ENCODE data around the gene ZNF616. TPM values are rescaled to one million over a fixed set of nuclear protein-coding genes. Genes with fewer than 3 reads are reported as not detected.
"Not testable (repeated sequence)": the region's sequence is repeated elsewhere in the genome, so short reads cannot be mapped to it uniquely, and the experiment has no call there.

ZNF616 gene
- total RNA-seq, 3 donors from 2014 or later: 5.8 to 14.0 (median 7.2) TPM

DNA sequence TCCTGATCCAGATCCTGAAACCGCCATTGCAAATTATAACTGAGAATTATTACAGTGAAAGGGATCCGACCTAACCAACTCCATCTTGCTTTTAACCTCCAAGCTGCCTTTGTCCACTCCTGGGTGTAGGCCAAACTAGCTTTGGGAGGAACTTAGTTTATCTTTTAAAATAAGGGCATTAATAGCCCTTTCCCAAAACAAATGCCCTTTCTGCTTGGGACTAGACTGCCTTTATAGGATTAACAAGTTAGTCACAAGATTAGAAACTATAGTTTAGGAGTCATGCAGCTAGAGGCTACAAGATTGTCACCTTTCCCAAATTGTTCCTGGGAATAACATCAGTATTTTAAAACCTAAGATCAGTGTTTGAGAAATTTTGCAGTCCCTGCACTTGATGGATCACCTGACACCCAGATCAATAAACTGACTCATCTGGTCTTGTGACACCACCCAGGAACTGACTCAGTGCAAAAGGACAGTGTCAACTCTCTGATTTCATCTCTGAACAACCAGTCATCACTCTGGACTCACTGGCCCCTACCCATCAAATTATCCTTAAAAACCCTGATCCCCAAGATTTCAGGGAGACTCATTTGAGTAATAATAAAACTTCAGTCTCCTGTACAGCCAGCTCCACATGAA is 40.1 kb downstream of the ZNF616 start:
- Histone ChIP-seq H3K36me3 (no peaks in the 10 kb centered on the region), H3K9me3 (peaks cover 32 to 54% of the 10 kb centered on the region in 2 donors), H3K27ac (no peak overlapping the region), H3K27me3 (no peaks in the 10 kb centered on the region), H3K4me3 (no peak overlapping the region), H3K4me1 (no peaks in the 10 kb centered on the region)
- TF ChIP-seq POLR2A (IDR thresholded peaks at IDR 0.05): no peak
- no peak for TF ChIP-seq POLR2AphosphoS5 (IDR thresholded peaks at IDR 0.05)
- TF ChIP-seq, protein P1, sequence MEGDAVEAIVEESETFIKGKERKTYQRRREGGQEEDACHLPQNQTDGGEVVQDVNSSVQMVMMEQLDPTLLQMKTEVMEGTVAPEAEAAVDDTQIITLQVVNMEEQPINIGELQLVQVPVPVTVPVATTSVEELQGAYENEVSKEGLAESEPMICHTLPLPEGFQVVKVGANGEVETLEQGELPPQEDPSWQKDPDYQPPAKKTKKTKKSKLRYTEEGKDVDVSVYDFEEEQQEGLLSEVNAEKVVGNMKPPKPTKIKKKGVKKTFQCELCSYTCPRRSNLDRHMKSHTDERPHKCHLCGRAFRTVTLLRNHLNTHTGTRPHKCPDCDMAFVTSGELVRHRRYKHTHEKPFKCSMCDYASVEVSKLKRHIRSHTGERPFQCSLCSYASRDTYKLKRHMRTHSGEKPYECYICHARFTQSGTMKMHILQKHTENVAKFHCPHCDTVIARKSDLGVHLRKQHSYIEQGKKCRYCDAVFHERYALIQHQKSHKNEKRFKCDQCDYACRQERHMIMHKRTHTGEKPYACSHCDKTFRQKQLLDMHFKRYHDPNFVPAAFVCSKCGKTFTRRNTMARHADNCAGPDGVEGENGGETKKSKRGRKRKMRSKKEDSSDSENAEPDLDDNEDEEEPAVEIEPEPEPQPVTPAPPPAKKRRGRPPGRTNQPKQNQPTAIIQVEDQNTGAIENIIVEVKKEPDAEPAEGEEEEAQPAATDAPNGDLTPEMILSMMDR (IDR thresholded peaks at IDR 0.05): no peak
- intact Hi-C loops (cut with DNase I; ENCODE audit: low total_unique reads): no loop called here
- DNase-seq (ENCODE audit: low spot score in 2 of 2): no peak

DNA sequence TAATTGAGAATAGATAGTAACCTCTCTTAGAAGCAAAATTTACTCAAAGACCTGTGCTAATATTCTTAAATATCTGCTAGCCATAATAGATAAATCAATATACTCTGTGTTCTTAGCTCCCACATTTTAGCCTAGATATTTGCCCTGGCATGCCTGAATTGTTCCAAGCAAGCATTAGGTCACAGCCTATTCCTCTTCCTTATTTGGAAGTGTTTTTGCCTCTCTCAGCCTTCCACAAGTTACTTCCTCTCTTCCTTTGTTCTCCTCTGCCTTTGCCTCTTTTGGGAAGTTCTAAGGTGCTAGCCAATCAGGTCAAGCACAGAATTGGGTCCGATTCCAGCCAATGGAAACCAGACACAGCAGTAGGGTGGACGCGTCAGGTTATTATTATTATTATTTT is 43.3 kb downstream of the ZNF616 start:
- DNase-seq (ENCODE audit: low spot score in 2 of 2); H3K4me3 ChIP-seq; H3K36me3 ChIP-seq; H3K4me1 ChIP-seq; H3K27me3 ChIP-seq; intact Hi-C loops (cut with DNase I; ENCODE audit: low total_unique reads): not testable (repeated sequence)
- Histone ChIP-seq H3K9me3 (peaks cover 27 to 35% of the 10 kb centered on the region in 2 donors), H3K27ac (peak overlapping the region; percentile 81 to 88)

DNA sequence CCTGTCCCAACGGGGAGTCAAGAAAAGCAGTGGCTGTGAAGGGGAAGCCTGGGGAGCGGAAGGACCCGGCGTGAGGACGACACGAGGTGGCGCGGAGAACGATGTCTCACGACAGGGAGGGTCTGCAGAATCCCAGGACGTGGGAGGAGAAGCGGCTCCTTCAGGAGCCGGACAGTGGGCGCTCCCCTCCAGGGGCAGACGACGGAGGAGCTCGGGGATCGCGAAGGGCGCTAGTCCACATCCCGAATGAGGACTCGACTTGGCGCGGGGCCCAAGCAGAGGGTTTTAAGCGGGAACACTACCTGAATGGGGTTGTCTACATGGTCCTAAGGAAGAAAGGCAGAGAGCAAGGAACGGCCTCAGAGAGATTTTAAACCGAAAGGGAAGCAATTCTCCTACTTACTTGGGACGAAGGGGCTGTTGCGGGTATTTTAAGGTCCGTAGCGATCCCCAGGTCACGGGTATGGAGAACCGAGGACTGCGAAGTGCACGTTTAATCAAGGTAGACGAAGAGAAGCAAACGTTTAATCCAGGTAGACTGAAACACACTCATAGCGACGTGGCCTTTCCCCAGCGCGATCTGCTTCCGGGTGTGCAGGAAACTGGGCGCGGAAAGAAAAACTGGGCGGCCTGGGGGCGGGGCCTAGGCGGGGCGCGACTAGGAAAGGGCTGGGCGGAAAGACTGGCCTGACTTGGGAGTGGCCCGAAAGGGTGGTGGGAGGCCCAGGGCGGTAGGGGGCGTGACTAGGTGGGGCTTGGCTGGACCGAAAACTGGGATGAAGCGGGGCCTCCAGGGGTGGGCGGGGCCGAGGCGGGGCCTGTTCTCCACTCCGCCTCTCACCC is 44.3 kb downstream of the ZNF616 start, which contains the start of gene ZNF841:
Gene ZNF841, minus strand, starts transcription at position 594 of the 843 bp plus-strand sequence. CDS start 10,964 bp downstream, outside the sequence.
- H3K9me3 ChIP-seq: peaks cover 36 to 39% of the 10 kb centered on the region in 2 donors
- no peaks in the 10 kb centered on the region for H3K4me1 ChIP-seq
- peak within 1 kb of the TSS; percentile 70 to 92 (median 87) for H3K4me3 ChIP-seq
- DNase-seq (ENCODE audit: low spot score in 2 of 2): peak; percentile 92 to 96
- H3K36me3 ChIP-seq: no peaks in the 10 kb centered on the region
- peak; percentile 20 for TF ChIP-seq POLR2A (IDR thresholded peaks at IDR 0.05)
- peak; percentile 50 to 82 (median 67) for TF ChIP-seq POLR2AphosphoS5 (IDR thresholded peaks at IDR 0.05)
- TF ChIP-seq, protein P1 (IDR thresholded peaks at IDR 0.05): no peak
- H3K27ac ChIP-seq: peak within 1 kb of the TSS; percentile 81 to 88
- intact Hi-C loops (cut with DNase I; ENCODE audit: low total_unique reads): no loop called here
- no peaks in the 10 kb centered on the region for H3K27me3 ChIP-seq

DNA sequence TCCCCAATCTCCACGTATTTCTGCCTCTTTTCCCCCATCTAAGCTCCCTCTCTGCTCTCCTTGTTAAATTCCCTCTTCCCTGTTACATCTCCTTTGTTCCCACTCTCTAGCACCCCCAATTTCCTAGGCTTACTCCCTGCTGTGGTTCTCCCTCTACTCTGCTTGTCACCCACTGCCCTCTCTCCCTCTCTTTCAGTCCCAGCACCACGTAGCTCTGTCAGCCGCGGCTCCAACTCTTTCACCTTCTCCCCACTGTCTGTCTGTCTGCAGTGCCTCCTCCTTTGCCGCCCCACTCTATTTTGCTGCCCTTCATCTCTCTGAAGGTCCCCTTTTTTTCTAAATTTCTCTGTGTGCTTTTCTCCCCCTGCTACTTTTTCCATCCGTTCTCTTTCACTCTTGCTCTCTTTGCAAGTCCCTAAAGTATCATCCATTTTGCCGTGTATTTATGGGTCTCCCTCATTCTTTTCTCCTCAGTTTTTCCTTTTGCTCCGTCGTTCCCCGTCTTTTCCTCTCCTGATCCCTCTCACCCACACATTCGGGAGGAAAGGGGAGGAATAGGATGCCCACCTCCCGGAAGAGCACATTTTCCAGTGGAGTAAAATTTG is 45.1 kb downstream of the ZNF616 start:
- H3K36me3 ChIP-seq: no peaks in the 10 kb centered on the region
- peak overlapping the region in 1 of 2 donors; percentile 88 for H3K27ac ChIP-seq
- no peaks in the 10 kb centered on the region for H3K4me1 ChIP-seq
- intact Hi-C loops (cut with DNase I; ENCODE audit: low total_unique reads): no loop called here
- TF ChIP-seq POLR2A (IDR thresholded peaks at IDR 0.05) (no peak), POLR2AphosphoS5 (IDR thresholded peaks at IDR 0.05) (no peak)
- TF ChIP-seq, protein P1 (IDR thresholded peaks at IDR 0.05): no peak
- no peak for DNase-seq (ENCODE audit: low spot score in 2 of 2)
- H3K27me3 ChIP-seq: no peaks in the 10 kb centered on the region
- H3K4me3 ChIP-seq: peak overlapping the region; percentile 70 to 92 (median 87)
- H3K9me3 ChIP-seq: peaks cover 39 to 42% of the 10 kb centered on the region in 2 donors

DNA sequence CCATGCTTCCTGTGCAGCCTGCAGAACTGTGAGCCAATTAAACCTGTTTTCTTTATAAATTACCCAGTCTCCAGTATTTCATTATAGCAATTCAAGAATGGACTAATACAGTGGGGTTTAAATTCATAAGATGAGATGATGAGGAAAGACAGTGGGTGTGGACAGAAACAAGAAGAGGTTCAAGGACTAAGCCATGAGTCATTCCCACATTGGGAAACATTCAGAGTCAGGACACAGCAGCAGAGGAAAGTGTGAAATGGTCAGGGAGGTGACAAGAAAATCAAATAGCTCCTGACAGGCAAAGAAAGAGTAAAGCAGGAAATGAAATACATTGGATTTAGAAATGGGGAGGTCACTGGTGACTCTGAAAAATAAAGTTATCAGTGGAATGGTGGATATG is 53.3 kb downstream of the ZNF616 start:
- peaks cover 23 to 40% of the 10 kb centered on the region in 2 donors for H3K9me3 ChIP-seq

More for the DNA sequence above, 53.3 kb downstream of the ZNF616 start:
- no peak for DNase-seq (ENCODE audit: low spot score in 2 of 2)
- H3K36me3 ChIP-seq: peaks cover 4% of the 10 kb centered on the region
- H3K4me3 ChIP-seq: no peak overlapping the region
- H3K27me3 ChIP-seq: no peaks in the 10 kb centered on the region
- intact Hi-C loops (cut with DNase I; ENCODE audit: low total_unique reads): no loop called here
- H3K4me1 ChIP-seq: no peaks in the 10 kb centered on the region
- H3K27ac ChIP-seq: no peak overlapping the region
- TF ChIP-seq, protein P1 (IDR thresholded peaks at IDR 0.05): no peak
- TF ChIP-seq POLR2A (IDR thresholded peaks at IDR 0.05): no peak
